ENCODE measurements around the gene MORN3.
"Not testable (repeated sequence)": the region's sequence is repeated elsewhere in the genome, so short reads cannot be mapped to it uniquely, and the experiment has no call there.

DNA sequence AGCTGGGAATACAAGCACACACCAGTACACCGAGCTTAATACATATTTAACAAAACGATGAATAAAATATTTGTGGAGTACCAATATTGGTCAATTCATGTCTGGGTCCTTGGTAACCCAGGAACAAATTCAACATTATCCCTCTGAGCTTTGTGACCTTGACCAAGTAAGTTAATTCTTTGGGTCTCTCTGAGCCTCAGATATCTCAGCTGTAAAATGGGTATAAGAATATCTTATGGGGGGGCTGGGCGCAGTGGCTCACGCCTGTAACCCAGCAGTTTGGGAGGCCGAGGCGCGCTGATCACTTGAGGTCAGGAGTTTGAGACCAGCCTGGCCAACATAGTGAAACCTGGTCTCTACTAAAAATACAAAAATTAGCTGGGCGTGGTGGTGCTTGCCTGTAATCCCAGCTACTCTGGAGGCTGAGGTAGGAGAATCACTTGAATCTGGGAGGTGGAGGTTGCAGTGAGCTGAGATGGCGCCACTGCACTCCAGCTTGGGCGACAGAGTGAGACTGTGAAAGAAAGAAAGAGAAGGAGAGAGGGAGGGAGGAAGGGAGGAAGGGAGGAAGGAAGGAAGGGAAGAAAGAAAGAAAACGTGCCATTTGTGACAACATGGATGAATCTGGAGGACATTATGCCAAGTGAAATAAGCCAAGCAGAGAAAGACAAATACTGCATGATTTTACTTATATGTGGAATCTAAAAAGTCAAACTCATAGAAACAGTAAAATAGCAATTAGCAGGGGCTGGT, 7.9 kb downstream of the MORN3 start:
- TF ChIP-seq, protein P1, sequence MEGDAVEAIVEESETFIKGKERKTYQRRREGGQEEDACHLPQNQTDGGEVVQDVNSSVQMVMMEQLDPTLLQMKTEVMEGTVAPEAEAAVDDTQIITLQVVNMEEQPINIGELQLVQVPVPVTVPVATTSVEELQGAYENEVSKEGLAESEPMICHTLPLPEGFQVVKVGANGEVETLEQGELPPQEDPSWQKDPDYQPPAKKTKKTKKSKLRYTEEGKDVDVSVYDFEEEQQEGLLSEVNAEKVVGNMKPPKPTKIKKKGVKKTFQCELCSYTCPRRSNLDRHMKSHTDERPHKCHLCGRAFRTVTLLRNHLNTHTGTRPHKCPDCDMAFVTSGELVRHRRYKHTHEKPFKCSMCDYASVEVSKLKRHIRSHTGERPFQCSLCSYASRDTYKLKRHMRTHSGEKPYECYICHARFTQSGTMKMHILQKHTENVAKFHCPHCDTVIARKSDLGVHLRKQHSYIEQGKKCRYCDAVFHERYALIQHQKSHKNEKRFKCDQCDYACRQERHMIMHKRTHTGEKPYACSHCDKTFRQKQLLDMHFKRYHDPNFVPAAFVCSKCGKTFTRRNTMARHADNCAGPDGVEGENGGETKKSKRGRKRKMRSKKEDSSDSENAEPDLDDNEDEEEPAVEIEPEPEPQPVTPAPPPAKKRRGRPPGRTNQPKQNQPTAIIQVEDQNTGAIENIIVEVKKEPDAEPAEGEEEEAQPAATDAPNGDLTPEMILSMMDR (IDR thresholded peaks at IDR 0.05): not testable (repeated sequence)
- TF ChIP-seq EZH2 (IDR thresholded peaks at IDR 0.05; ENCODE audit: borderline replicate concordance, insufficient read depth, low read depth, low read length, poor library complexity, severe bottlenecking): not testable (repeated sequence)

Measured in B cell (primary cell).